Neural crest cell (in vitro differentiated cells): ENCODE measurements around the gene ADAMTS17. TPM values are rescaled to one million over a fixed set of nuclear protein-coding genes. Genes with fewer than 3 reads are reported as not detected.

Experiments
- DNase-seq: peaks from one replicate; pipeline ENCODE4 v3.0.0; 2021; ENCODE audit warnings: low read depth, mixed read lengths, low spot score
- H3K27ac Mint-ChIP-seq: one replicate; pipeline ENCODE4 v1.8.0; 2021; ENCODE audit warnings: mild to moderate bottlenecking, mixed read lengths; ENCODE audit not compliant: unreplicated experiment
- H3K27me3 Mint-ChIP-seq: 2 replicates; pipeline ENCODE4 v1.8.0; 2021; ENCODE audit warnings: low read depth, mild to moderate bottlenecking, mixed read lengths
- H3K36me3 Mint-ChIP-seq: 2 replicates; pipeline ENCODE4 v1.8.0; 2021; ENCODE audit warnings: low read depth, mild to moderate bottlenecking, mixed read lengths
- H3K4me1 Mint-ChIP-seq: 2 replicates; pipeline ENCODE4 v1.8.0; 2021; ENCODE audit warnings: mixed read lengths
- H3K4me3 Mint-ChIP-seq: one replicate; pipeline ENCODE4 v1.8.0; 2021; ENCODE audit warnings: mild to moderate bottlenecking, mixed read lengths
- H3K9me3 Mint-ChIP-seq: 2 replicates; pipeline ENCODE4 v1.8.0; 2021; ENCODE audit warnings: mixed read lengths
- total RNA-seq: library from RNA; stranded (reverse); gene quantifications from 2 replicates; pipeline ENCODE4 v1.2.1, GENCODE V29; 2021
- TF ChIP-seq, protein P1 (sequence below): fragments of 200-600 bp; sonication (generic); conservative IDR thresholded peaks from 2 replicates; pipeline ENCODE4 v1.5.0; 2021; ENCODE audit warnings: antibody characterized with exemption, mild to moderate bottlenecking

Gene ADAMTS17
- total RNA-seq, 1 donor from 2014 or later = 2.3 TPM

DNA sequence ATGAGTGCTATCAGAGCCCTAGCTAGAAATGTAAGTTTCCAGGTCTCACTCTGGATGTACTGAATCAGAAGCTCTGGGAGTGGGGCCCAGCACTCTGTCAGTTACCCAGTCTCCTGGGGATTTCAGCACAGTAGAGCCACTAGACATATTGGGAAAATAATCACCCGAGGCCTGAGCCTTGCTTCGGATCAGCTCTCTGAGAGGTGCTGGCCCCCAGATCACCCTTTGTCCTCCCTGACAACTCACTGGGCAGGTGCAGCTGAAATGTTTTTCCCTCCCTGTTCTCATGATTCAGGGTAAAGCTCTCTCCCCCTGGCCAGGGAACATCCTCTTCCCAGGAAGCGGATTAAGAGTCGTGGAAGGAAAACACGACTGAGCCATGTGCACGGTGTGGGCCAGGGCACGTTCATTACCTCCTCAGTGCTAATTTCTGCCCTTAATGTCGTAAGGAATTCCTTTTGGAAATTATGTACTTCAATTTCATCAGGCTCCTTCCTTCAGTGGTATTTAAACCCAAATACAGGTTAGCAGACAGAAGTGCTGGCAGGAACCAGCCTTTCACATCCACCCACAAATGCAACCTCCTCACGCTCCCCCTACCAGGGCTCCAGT, 311.8 kb downstream of the ADAMTS17 start:
- H3K27ac Mint-ChIP-seq = peak overlapping the region; percentile 27
- no peak for DNase-seq
- no peak overlapping the region for H3K4me3 Mint-ChIP-seq
- no peaks in the 10 kb centered on the region for H3K36me3 Mint-ChIP-seq
- no peaks in the 10 kb centered on the region for H3K4me1 Mint-ChIP-seq
- TF ChIP-seq, protein P1, sequence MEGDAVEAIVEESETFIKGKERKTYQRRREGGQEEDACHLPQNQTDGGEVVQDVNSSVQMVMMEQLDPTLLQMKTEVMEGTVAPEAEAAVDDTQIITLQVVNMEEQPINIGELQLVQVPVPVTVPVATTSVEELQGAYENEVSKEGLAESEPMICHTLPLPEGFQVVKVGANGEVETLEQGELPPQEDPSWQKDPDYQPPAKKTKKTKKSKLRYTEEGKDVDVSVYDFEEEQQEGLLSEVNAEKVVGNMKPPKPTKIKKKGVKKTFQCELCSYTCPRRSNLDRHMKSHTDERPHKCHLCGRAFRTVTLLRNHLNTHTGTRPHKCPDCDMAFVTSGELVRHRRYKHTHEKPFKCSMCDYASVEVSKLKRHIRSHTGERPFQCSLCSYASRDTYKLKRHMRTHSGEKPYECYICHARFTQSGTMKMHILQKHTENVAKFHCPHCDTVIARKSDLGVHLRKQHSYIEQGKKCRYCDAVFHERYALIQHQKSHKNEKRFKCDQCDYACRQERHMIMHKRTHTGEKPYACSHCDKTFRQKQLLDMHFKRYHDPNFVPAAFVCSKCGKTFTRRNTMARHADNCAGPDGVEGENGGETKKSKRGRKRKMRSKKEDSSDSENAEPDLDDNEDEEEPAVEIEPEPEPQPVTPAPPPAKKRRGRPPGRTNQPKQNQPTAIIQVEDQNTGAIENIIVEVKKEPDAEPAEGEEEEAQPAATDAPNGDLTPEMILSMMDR = no peak
- no peaks in the 10 kb centered on the region for H3K27me3 Mint-ChIP-seq
- H3K9me3 Mint-ChIP-seq = peaks cover 14% of the 10 kb centered on the region

DNA sequence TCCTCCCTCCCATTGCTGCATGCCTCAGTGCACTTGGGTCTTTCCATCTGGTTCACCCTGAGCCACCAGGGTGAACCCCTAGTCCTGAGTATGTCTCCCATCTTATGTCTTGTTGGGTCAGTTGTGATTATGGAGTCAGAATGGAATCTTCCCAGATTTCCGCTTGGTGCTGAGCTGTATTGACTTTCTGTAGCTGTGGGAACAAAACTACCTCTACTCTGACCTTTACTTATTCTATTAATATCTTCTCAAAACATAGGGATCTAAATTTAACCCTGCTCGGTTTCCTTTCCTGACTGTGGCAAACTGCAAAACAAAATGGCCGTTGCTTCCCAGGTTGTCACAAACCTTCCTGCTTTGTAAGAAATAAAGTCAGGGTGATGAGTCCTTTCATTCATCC, 312.7 kb downstream of the ADAMTS17 start:
- no peak for DNase-seq
- no peak overlapping the region for H3K27ac Mint-ChIP-seq
- no peak overlapping the region for H3K4me3 Mint-ChIP-seq
- no peaks in the 10 kb centered on the region for H3K27me3 Mint-ChIP-seq
- H3K36me3 Mint-ChIP-seq = no peaks in the 10 kb centered on the region
- no peaks in the 10 kb centered on the region for H3K4me1 Mint-ChIP-seq
- H3K9me3 Mint-ChIP-seq = peaks cover 14% of the 10 kb centered on the region
- TF ChIP-seq, protein P1 = no peak

DNA sequence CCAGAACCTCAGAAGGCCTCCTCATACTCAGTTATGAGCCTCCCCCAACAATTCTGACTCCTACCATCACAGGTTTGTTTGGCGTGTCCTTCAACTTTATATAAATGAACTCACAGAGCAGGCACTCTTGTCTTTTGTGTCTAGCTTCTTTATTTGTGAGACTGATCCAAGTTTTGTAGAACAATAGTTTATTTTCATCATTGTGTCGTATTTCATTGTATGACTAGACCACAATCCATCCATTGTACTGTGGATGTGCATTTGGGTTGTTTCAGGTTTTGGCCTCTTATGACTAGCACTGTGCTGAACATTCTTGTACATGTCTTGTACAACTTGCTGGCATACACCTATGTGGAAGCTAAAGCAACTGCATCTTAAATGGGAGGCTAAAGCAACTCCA, 315.7 kb downstream of the ADAMTS17 start:
- no peaks in the 10 kb centered on the region for H3K27me3 Mint-ChIP-seq
- no peaks in the 10 kb centered on the region for H3K4me1 Mint-ChIP-seq
- H3K4me3 Mint-ChIP-seq = no peak overlapping the region
- H3K27ac Mint-ChIP-seq = no peak overlapping the region
- no peak for DNase-seq
- TF ChIP-seq, protein P1 = no peak
- no peaks in the 10 kb centered on the region for H3K36me3 Mint-ChIP-seq
- peaks cover 14% of the 10 kb centered on the region for H3K9me3 Mint-ChIP-seq

DNA sequence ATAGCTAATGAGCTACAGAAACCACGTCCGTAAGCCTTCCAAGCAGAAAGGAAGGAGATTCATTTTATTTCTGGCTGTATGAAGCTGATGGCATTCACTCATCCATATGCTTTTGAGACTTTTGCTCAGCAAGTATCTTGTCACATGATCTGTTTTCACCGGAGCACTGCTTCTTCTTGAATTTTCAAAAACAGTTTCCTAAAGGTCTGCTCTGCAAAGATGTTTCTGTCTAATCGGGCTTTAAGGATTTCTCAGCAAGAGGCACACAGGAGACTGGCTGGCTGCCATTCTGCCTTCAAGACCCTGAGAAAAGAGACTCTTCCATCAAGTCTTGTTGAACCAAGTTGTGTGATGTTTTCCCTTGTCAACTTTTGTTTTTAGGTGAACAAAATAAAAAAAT, 319.0 kb downstream of the ADAMTS17 start:
- H3K36me3 Mint-ChIP-seq = no peaks in the 10 kb centered on the region
- H3K27ac Mint-ChIP-seq = no peak overlapping the region
- TF ChIP-seq, protein P1 = no peak
- peaks cover 11% of the 10 kb centered on the region for H3K9me3 Mint-ChIP-seq
- peaks cover 3% of the 10 kb centered on the region for H3K4me1 Mint-ChIP-seq
- DNase-seq = no peak
- H3K27me3 Mint-ChIP-seq = no peaks in the 10 kb centered on the region
- no peak overlapping the region for H3K4me3 Mint-ChIP-seq

DNA sequence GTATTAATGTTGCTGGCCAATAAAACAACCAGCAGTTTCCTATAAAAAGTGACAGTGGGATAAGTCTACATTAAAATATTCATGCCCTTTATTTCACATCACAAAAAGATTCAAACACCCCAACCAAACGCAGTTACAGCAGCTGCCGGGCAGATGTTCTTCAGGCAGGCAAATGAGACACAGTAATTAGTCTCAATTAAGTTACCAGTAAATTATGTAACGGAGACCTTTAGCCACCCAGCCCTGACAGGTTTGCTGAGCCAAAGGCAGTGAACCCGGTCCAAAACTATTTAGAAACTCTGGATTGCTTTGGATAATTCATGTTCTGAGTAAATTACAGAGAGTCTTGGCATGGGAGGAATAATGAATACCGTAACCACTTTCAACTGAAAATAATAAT, 319.4 kb downstream of the ADAMTS17 start:
- H3K36me3 Mint-ChIP-seq = no peaks in the 10 kb centered on the region
- TF ChIP-seq, protein P1 = no peak
- DNase-seq = no peak
- H3K27ac Mint-ChIP-seq = no peak overlapping the region
- no peak overlapping the region for H3K4me3 Mint-ChIP-seq
- peaks cover 7% of the 10 kb centered on the region for H3K9me3 Mint-ChIP-seq
- no peaks in the 10 kb centered on the region for H3K27me3 Mint-ChIP-seq
- peaks cover 4% of the 10 kb centered on the region for H3K4me1 Mint-ChIP-seq
